AG04450 (cell line): ENCODE data around the gene RBM42. TPM values are rescaled to one million over a fixed set of nuclear protein-coding genes. Genes with fewer than 3 reads are reported as not detected.

Experiments
- CTCF ChIA-PET: fragments of 300-600, 350-600 bp; formaldehyde crosslinking; extraction: SDS; loops from one replicate; lab custom pipeline; 2022; ENCODE audit warnings: antibody characterized with exemption, inconsistent platforms; lab: Charles Lee
- POLR2A ChIA-PET: fragments of 350-600 bp; formaldehyde crosslinking; extraction: SDS; loops from one replicate; lab custom pipeline; 2021; ENCODE audit warnings: antibody characterized with exemption, inconsistent platforms; lab: Yijun Ruan, JAX
- DNase-seq: peaks from one replicate; pipeline ENCODE4 v3.0.0-alpha.2; 2011; ENCODE audit warnings: low read depth, low spot score
- H3K27ac ChIP-seq: one replicate; pipeline ENCODE4 v1.5.1; 2012; ENCODE audit warnings: low read depth, low read length, control low read depth
- H3K27me3 ChIP-seq: one replicate; pipeline ENCODE4 v1.6.0; 2012; ENCODE audit warnings: low read length; ENCODE audit not compliant: control insufficient read depth, insufficient read depth
- H3K4me3 ChIP-seq: 2 replicates; pipeline ENCODE4 v1.5.1; 2011; ENCODE audit warnings: mild to moderate bottlenecking, low read depth, low read length, control low read depth
- H3K9me3 ChIP-seq: 2 replicates; pipeline ENCODE4 v1.5.1; 2012; ENCODE audit warnings: low read length; ENCODE audit not compliant: control insufficient read depth, insufficient read depth
- polyA plus RNA-seq: library from polyadenylated mRNA; depleted of rRNA; stranded (reverse); fragments of >200 nt; gene quantifications from 2 replicates; pipeline ENCODE4 v1.2.3, GENCODE V29; 2011
- TF ChIP-seq, protein P1 (sequence below): IDR thresholded peaks from 2 replicates; pipeline ENCODE4 v1.5.1; 2011; ENCODE audit warnings: low read depth, low read length, control low read depth, inconsistent platforms

RBM42 gene
- polyA plus RNA-seq, 1 experiment: 33.4 TPM

DNA sequence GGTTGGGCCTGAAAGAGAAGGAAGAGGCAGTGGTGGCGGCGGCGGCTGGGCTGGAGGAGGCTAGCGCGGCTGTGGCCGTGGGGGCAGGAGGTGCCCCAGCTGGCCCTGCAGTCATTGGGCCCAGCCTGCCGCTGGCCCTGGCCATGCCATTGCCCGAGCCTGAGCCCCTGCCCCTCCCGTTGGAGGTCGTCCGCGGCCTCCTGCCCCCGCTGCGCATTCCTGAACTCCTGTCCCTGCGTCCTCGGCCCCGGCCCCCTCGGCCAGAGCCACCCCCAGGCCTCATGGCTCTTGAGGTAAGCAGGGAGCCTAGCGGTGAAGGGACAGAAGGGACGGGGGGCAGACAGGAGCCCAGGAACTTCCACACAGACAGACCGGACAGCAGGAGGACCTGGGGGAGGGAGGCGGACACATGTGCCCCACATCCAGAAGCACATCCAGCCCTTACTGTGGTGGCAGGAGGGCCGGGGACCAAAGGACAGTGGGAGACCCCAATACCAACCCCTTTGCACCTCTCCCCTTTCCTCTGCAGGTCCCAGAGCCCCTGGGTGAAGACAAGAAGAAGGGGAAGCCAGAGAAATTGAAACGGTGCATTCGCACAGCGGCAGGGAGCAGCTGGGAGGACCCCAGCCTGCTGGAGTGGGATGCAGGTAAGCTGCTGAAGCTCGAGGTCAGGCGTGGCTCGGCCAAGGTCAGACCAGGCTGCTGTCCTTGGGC is 5.0 kb downstream of the RBM42 start:
- Histone ChIP-seq H3K27ac (no peak overlapping the region), H3K9me3 (peaks cover 4% of the 10 kb centered on the region; the same call in 1 of the 2 replicates), H3K27me3 (no peaks in the 10 kb centered on the region), H3K4me3 (no peak overlapping the region)
- ChIA-PET POLR2A (no interaction called here), CTCF (no interaction called here)
- TF ChIP-seq, protein P1, sequence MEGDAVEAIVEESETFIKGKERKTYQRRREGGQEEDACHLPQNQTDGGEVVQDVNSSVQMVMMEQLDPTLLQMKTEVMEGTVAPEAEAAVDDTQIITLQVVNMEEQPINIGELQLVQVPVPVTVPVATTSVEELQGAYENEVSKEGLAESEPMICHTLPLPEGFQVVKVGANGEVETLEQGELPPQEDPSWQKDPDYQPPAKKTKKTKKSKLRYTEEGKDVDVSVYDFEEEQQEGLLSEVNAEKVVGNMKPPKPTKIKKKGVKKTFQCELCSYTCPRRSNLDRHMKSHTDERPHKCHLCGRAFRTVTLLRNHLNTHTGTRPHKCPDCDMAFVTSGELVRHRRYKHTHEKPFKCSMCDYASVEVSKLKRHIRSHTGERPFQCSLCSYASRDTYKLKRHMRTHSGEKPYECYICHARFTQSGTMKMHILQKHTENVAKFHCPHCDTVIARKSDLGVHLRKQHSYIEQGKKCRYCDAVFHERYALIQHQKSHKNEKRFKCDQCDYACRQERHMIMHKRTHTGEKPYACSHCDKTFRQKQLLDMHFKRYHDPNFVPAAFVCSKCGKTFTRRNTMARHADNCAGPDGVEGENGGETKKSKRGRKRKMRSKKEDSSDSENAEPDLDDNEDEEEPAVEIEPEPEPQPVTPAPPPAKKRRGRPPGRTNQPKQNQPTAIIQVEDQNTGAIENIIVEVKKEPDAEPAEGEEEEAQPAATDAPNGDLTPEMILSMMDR: no peak
- DNase-seq: no peak

- TF ChIP-seq, protein P1: no peak
- no peak for DNase-seq
- Histone ChIP-seq H3K27ac (no peak overlapping the region), H3K27me3 (no peaks in the 10 kb centered on the region), H3K9me3 (no peaks in the 10 kb centered on the region), H3K4me3 (no peak overlapping the region)
- ChIA-PET POLR2A (no interaction called here), CTCF (no interaction called here)
Observed at GRCh38 chr19:35636651-35637050, 7.8 kb downstream of the RBM42 start.

DNA sequence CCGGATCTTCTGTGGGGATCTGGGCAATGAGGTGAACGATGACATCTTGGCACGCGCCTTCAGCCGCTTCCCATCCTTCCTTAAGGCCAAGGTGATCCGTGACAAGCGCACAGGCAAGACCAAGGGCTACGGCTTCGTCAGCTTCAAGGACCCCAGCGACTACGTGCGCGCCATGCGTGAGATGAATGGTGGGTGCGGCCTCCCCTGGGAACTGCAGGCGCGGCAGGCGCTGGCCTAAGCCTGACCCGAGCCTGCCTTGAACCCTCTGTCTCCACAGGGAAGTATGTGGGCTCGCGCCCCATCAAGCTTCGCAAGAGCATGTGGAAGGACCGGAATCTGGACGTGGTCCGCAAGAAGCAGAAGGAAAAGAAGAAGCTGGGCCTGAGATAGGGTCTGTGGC is 8.3 kb downstream of the RBM42 start:
- TF ChIP-seq, protein P1: no peak
- no peak for DNase-seq
- Histone ChIP-seq H3K4me3 (no peak overlapping the region), H3K9me3 (no peaks in the 10 kb centered on the region), H3K27me3 (no peaks in the 10 kb centered on the region), H3K27ac (no peak overlapping the region)
- CTCF ChIA-PET: no interaction called here
- POLR2A ChIA-PET: no interaction called here

DNA sequence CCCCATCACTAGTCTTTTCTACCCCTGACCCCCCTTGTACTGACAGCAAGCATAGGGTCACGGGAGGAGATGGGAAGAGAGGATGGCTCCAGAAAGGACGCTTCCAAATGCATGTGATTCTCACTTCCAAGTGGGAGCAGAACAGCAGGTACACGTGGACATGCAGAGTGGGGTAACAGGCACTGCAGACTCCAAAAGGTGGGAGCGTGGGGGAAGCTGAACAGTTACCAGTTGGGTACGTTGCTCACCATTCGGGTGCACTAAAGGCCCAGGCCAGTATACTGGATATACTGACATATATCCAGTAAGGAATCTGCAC is 10.4 kb downstream of the RBM42 start:
- Histone ChIP-seq H3K27me3 (no peaks in the 10 kb centered on the region), H3K27ac (no peak overlapping the region), H3K9me3 (no peaks in the 10 kb centered on the region), H3K4me3 (no peak overlapping the region)
- no peak for DNase-seq
- ChIA-PET CTCF (no interaction called here), POLR2A (interaction anchor here (1.0 kb wide), 1 partner anchor 9 kb away, joined by 4 read pairs; the partner anchor contains the start of gene COX6B1)
- TF ChIP-seq, protein P1: no peak

DNA sequence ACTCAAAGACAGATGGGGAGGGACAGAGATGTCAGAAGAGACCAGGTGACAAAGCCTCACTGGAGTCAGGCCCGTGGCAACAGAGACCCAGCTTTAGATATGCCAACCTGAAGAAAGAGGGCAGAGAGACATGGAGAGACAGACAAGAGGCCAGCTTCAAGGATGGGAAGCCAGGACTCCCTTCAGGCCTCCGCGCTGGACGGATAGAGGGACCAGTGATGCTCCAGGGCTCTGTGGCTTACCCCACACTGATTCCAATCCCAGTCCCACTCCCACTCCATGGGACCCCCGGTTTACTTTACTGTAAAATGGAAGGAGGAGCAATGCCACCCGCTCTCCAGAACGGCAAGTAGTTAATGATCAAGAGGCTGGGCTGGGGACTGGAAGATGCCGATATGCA is 11.0 kb downstream of the RBM42 start:
- no peak for DNase-seq
- ChIA-PET CTCF (no interaction called here), POLR2A (interaction anchor here (0.7 to 1.0 kb wide), 2 partner anchors 8 to 609 kb away, joined by 3 to 4 read pairs; partner anchors contain the start of gene COX6B1)

More for the DNA sequence above, 11.0 kb downstream of the RBM42 start:
- H3K9me3 ChIP-seq: no peaks in the 10 kb centered on the region
- no peak overlapping the region for H3K4me3 ChIP-seq
- no peaks in the 10 kb centered on the region for H3K27me3 ChIP-seq
- H3K27ac ChIP-seq: no peak overlapping the region
- TF ChIP-seq, protein P1: no peak
